Stimulated activated CD8-positive, alpha-beta memory T cell treated with anti-CD3 and anti-CD28 coated beads, Interleukin-7, amount 100 ng/mL, for 4 hours (primary cell): Measurements from ENCODE around the gene FAM20A.
A peak's percentile ranks its signal among the peaks of the same experiment; 100 is the strongest.
"Not testable (repeated sequence)": the region's sequence is repeated elsewhere in the genome, so short reads cannot be mapped to it uniquely, and the experiment has no call there.

Experiments
- DNase-seq, 2 donors: peaks; one replicate each; pipeline ENCODE4 v3.0.0-alpha.2; 2020; ENCODE audit warnings: low read depth in 2 of 2

FAM20A gene

GRCh38 chr17:68519911-68520310 is 81.3 kb downstream of the FAM20A start:
- DNase-seq, result no peak

DNA sequence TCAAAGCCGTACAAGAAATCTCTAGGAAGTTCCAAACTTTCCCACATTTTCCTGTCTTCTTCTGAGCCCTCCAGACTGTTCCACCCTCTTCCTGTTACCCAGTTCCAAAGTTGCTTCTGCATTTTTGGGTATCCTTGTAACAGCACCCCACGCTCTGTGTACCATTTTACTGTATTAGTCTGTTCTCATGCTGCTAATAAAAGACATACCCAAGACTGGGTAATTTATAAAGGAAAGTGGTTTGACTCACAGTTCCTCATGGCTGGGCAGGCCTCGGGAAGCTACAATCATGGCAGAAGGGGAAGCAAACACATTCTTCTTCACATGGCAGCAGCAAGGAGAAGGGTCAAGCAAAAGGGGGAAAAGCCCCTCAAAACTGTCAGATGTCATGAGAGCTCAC is 82.1 kb downstream of the FAM20A start:
- not testable (repeated sequence) for DNase-seq

DNA sequence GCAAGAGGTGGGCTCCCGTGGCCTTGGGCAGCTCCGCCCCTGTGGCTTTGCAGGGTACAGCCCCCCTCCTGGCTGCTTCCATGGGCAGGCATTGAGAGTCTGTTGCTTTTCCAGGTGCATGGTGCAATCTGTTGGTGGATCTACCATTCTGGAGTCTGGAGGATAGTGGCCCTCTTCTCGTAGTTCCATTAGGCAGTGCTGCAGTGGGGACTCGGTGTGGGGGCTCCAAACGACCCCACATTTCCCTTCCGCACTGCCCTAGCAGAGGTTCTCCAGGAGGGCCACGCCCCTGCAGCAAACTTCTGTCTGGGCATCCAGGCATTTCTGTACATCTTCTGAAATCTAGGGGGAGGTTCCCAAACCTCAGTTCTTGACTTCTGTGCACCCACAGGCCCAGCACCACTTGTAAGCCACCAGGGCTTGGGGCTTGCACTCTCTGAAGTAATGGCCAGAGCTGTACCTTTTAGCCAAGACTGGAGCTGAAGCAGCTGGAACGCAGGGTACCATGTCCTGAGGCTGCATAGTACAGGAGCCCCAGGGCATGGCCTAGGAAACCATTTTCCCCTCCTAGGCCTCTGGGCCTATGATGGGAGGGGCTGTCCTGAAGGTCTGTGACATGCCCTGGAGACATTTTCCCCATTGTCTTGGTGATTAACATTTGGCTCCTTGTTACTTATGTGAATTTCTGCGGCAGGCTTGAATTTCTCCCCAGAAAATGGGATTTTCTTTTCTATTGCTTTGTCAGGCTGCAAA is 82.9 kb downstream of the FAM20A start:
- DNase-seq, result no peak

DNA sequence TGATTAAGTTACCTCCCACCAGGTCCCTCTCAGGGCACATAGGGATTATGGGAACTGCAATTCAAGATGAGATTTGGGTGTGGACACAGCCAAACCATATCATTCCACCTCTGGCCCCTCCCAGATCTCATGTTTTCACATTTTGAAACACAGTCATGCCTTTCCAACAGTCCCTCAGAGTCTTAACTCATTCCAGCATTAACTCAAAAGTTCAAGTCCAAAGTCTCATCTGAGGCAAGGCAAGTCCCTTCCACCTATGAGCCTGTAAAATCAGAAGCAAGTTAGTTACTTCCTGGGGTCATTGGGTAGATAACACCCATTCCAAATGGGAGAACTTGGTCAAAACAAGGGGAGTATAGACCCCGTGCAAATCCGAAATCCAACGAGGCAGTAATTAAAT is 83.6 kb downstream of the FAM20A start:
- DNase-seq, result not testable (repeated sequence)

DNA sequence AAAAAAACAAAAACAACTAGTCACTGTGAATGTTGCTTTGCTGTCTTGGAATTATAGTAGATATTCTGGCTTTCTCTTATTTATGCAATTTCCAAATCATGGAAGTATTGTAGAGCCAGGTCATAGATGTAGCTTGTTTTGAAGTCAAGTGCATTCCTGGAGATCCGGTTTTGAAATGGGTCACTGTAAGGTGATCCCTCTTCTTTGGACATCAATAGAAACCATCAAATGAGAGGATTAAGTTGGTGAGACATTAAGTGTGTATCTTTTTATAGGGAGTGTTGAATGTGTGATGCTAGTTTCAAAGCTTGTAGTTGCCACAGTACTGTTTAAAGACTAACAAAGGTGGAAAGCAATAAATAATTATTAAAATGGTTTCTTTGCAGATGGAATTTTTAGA is 84.4 kb downstream of the FAM20A start:
- no peak for DNase-seq

DNA sequence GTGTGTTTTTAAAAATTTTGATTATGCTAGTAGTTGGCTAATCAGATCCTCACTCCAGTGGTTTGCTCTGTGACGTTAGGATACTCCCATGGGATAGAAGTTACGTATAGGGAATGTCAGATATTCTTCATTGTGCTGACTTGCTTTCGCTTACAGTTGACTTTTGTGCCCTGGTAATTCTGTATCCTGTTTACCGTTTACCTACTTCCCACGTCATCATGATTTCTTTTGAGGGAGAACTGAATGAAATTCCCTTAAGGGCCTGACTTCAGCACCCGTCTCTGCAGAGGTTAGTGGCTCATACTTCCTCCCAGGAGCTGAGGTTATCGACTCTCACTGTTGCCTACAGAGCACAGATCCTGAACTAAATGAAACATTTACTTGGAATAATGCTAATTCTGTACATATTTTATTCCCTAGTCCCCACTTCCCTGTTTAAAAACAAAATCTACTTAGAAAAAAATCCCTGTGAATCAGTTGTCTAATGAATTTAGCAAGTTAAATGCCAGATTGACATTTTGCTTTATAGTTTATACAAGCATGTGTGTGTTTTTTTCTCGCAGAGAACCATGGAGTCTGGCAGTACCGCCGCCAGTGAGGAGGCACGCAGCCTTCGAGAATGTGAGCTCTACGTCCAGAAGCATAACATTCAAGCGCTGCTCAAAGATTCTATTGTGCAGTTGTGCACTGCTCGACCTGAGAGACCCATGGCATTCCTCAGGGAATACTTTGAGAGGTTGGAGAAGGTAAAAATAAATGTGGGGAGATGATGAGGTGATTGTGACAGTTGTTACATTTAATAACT is 86.1 kb downstream of the FAM20A start:
- DNase-seq, result no peak

DNA sequence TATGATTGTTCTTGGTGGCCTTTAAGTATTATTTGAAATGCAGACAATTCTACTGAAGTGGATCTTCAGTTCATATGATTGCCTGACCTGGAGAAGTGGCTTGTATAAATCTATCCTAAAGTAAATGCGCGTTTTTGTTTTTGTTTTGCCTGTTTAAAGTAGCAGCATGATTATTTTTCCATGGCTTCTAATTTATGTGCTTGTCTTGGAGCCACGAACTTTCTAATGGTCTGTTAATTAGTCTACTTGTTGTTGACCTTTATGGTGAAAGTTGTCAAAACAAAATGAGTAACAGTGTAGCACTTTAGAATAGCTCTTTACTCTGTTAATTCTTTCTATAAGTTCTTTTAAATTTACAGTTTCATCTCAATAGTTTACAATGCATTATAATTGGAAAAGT is 87.2 kb downstream of the FAM20A start:
- DNase-seq, result no peak

DNA sequence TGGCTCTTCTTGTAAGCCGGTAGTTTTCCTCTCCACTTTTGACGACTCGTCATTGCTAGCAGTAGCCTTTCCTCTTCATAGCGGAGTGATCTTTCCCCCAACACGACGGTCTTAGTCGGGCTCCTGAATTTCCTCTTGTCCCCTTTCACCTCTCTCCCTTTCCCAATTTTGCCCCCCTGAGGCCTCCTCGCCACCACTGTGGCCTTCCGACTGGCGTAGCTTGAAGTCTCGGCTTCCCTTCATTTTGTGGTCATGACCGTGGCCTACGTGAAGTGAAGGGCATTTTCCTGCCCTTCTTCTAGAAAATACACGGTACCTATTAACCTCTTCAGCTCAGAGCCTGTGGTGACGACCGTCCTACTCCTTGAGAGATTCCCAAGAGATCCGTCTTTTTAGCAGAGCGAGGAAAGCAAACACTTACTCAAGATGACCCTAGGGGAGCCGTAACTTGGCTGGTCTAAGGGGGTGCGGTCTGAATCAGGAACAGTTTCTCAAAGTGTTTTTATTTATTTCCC is 88.2 kb downstream of the FAM20A start:
- no peak for DNase-seq

DNA sequence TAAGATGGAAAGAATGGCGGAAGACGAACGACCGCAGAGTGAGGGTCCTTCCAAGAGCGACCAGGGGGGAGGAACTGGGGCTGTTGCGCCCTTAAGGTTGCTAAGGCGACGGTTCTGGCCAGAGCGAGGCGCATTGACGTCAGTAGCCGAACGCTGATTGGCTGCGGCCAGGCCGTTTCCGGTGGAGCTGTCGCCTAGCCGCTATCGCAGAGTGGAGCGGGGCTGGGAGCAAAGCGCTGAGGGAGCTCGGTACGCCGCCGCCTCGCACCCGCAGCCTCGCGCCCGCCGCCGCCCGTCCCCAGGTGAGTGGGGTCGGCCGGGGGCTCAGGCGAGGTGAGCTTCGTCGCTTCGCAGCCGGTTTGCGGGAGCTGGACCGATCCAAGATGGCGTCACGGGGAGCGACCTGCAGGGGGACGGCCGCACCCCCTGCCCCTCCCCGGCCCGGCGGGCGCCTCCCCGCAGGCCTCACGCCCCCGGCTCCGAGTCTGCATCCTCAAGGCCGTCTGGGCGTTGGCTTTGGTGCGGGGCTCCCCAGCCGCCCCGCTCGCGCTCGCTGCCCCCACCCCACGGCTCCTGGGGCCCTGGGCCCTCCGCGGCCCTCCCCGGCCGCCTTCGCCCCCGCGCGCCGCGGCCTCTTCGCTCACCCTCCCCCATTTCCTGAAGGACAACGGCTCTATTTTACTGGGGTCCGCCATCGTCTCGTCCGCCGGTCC is 88.8 kb downstream of the FAM20A start, which contains the start of gene PRKAR1A:
TSS of gene PRKAR1A (plus strand) at position 184 of the 713 bp plus-strand sequence. CDS start 2,970 bp downstream, outside the sequence.
- peak; percentile 83 to 90 for DNase-seq

- DNase-seq, result peak; percentile 68 to 78
These were observed 89.4 kb downstream of the FAM20A start for GRCh38 chr17:68511671-68512246.

GRCh38 chr17:68511254-68511670 is 89.9 kb downstream of the FAM20A start:
- no peak for DNase-seq

DNA sequence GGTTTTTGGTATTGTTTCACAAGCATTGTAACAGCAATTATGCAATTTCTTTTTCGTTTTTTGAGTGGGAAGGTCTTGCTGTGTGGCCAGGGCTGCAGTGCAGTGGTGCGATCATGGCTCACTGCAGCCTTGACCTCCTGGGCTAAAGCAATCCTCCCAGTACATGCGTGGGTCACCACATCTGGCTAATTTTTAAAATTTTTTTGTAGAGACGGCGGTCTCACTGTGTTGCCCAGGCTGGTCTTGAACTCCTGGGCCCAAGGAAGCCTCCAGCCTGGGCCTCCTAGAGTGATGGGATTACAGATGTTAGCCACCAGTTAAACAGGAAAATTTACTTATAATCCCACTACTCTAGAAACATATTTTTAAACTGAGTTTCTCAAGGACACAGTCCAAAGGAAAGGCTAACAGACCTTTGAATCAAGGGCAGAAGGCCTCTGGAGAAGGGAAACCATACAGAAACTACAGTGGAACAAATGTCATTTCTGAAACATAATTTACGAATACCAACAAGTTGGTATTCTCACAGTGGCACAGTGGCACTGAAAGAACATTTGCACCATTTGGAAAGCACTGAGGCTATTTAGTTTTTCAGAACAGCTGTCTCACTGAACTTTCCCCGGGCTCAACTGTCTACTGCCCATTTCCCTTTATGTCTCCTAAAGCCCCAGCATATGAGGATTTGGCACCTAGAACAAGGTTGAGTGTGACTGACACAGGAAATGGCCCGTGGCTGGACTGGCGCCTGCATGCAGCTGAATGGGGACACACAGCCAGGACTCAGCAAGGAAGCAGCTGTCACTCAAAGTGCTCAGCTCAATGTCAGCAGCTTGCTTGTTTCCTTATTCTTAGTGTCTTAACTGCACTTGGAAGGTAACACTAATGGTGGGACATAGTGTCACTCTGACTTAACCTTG is 91.8 kb downstream of the FAM20A start:
- no peak for DNase-seq

DNA sequence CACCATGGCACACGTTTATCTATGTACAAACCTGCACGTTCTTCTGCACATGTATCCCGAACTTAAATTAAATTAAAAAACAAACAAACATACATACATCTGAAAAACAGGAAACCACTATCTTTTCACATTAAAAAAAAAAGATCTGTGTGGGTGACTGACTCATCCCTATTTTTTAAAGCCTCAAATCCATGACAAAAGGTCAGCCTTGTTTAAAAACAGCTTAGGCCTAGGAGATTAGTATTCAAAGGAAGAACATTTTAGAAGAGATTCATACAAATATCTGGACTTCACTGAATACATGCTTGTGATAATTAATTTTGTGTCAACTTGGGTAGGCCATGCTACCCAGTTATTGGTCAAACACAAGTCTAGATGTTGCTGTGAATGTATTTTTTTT is 93.6 kb downstream of the FAM20A start:
- no peak for DNase-seq

DNA sequence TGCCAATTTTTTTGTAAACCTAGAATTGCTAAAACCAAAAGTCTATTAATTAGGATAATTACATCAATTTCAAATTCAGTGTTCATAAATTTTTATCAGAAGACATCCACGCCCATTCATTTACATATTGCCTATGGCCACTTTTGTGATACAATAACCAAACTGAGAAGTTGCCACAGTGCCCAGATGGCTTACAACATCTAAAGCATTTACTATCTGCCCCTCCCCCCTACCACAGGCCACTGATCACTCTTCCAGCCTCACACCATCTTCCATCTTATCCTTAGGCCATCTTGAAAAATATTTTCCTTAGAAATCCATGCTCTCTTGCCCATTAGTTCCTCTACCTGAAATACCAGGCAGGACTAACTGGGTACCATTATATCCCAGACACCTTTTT is 95.2 kb downstream of the FAM20A start:
- no peak for DNase-seq

DNA sequence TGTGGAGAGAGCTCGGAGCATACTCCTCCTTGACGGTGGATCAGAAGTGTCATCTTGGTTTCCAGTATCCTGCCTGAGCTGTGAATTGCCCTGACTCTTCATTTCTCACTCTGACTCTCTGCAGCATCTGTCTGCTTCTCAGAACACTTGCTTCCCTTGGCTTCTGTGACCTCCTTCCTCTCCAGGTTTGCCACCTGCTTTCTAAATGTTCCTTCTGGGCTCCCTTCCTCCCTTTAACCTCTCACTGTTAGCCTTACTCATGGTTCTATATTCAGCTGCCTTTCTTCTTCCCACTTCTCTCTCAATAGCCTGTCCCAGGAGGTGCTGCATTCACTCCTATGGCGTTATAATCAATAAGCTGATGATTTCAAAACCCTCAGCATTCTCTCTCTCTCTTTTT is 100.1 kb downstream of the FAM20A start:
- no peak for DNase-seq

- DNase-seq, result no peak
These were observed 101.6 kb downstream of the FAM20A start for GRCh38 chr17:68499587-68499986.

DNA sequence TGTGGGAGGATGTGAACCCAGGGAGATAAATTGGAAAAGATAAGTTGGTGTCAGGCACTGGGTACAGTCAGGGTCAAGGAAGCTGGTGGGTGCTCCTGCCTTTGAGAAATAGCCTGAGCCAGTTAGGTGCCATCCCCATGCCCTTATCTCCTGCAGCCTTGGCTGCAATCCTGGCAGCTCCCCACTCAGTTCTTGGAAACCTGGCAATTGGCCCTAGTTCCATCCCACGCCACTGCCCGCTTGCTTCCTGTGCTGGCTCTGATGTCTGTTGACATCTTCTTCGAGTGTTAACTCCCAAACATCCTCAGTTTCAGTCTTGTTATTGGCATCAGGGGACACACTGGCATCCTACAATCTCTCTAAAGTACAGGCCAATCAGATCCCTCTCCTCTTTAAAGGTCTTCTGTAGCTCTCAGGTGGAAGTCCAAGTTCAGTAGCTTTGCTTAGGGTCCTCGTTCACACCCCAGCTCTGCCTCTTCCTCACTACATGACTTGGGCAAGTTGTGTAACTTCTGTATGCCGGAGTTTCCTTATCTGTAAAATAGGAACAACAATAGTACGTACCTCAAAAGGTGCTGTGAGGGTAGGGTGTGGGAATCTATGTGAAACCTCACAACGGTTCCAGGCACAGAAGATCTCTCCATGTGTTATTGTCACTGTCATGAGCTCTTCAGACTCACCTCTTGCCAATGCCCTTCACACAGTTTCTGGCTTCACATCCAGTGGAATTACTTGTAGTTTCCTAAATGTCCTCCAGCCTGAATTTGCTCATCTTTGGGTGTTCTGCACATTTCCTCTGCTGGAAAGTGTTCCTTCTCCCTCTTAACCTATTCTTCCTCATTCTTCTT is 102.5 kb downstream of the FAM20A start:
- no peak for DNase-seq

DNA sequence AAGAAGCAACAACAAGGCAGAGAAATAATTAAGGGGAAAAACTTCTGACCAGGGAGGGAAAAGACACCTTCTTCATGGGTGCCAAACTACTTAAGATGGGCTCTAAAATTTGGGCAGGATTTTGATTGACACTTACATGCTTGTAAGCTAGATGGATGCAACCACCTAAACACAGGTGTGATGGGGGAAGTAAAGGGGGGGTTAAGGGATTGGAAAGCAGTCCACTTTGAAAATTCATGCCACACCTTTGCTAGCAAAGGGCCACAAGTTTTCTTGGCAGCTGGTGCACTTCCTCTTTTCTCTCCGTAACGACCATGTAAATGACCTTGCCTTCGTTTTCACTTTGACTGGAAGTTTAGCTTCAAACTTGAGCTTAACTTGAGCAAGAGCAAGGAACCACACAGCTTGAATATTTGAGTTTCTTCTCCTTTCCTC is 103.3 kb downstream of the FAM20A start:
- DNase-seq, result no peak

GRCh38 chr17:68495081-68495480 is 106.1 kb downstream of the FAM20A start:
- no peak for DNase-seq
